Activated gamma-delta T cell treated with Interleukin-2 at 50 U/mL for 16 hours (primary cell): ENCODE data around the gene MPZL1.
"Not testable (repeated sequence)": the region's sequence is repeated elsewhere in the genome, so short reads cannot be mapped to it uniquely, and the experiment has no call there.

ENCODE experiments used
- DNase-seq: peaks from one replicate; pipeline ENCODE4 v3.0.0-alpha.2; 2020

The MPZL1 gene

GRCh38 chr1:167819849-167820683 lies 98.3 kb downstream of the MPZL1 start:
- no peak for DNase-seq

- DNase-seq, result no peak
Measured at GRCh38 chr1:167820684-167821355, 99.0 kb downstream of the MPZL1 start.

- no peak for DNase-seq
Measured at GRCh38 chr1:167821356-167821685, 99.5 kb downstream of the MPZL1 start.

GRCh38 chr1:167821969-167822685 lies 100.3 kb downstream of the MPZL1 start:
- no peak for DNase-seq

- no peak for DNase-seq
Measured at GRCh38 chr1:167824163-167824794, 102.5 kb downstream of the MPZL1 start.

- no peak for DNase-seq
Measured at GRCh38 chr1:167825419-167826079, 103.8 kb downstream of the MPZL1 start.

- DNase-seq, result no peak
Measured at GRCh38 chr1:167826127-167826526, 104.3 kb downstream of the MPZL1 start.

- no peak for DNase-seq
Measured at GRCh38 chr1:167829868-167830267, 108.1 kb downstream of the MPZL1 start.

GRCh38 chr1:167830668-167831067 lies 108.9 kb downstream of the MPZL1 start:
- not testable (repeated sequence) for DNase-seq

GRCh38 chr1:167832693-167833092 lies 110.9 kb downstream of the MPZL1 start:
- DNase-seq, result no peak

GRCh38 chr1:167833904-167834303 lies 112.1 kb downstream of the MPZL1 start:
- no peak for DNase-seq

GRCh38 chr1:167836197-167836596 lies 114.4 kb downstream of the MPZL1 start:
- DNase-seq, result no peak

GRCh38 chr1:167837326-167837725 lies 115.5 kb downstream of the MPZL1 start:
- no peak for DNase-seq

GRCh38 chr1:167839009-167839408 lies 117.2 kb downstream of the MPZL1 start:
- DNase-seq, result no peak
